GM12873 (cell line): ENCODE data around the gene TRAF3.

ENCODE experiments used
- CTCF ChIP-seq: IDR thresholded peaks from 2 replicates; pipeline ENCODE4 v1.5.1; 2012; ENCODE audit warnings: low read depth, mild to moderate bottlenecking, moderate library complexity, low read length, control low read depth; ENCODE audit not compliant: insufficient read depth; ENCODE audit errors: missing control alignments

TRAF3 gene

GRCh38 chr14:102926104-102926503 is 148.9 kb downstream of the TRAF3 start:
- TF ChIP-seq CTCF, result no peak

DNA sequence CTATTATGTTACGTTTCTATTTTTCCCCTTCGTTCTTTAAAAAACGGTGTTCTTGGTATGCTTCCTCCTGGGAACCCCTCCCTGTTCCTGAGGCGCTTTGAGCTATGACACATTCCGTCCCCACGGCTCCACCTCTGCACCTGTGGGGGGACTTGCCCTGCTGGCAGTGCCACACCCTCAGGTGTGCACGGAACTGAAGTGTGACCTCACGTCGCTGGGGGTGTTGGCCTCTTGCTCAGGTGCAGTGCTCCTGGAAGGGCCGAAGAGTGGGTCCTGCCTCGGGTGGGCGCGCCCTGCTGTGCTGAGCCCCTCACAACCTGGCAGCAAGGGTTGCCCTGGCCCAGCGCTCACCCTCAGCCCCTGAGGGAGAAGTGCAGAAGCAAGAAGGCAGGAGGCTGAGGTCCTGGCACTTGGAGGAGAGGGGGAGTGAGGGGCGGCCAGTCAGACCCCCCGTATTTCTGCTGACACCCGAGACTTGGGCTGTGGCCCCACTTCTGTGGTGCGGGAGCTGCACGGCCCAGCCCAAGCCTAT is 150.2 kb downstream of the TRAF3 start:
- TF ChIP-seq CTCF, result no peak

- TF ChIP-seq CTCF, result no peak
Measured at GRCh38 chr14:102927878-102928411, 150.7 kb downstream of the TRAF3 start.

GRCh38 chr14:102928412-102929240 is 151.4 kb downstream of the TRAF3 start:
- TF ChIP-seq CTCF, result no peak

- no peak for TF ChIP-seq CTCF
Measured at GRCh38 chr14:102929241-102930137, 152.2 kb downstream of the TRAF3 start.

DNA sequence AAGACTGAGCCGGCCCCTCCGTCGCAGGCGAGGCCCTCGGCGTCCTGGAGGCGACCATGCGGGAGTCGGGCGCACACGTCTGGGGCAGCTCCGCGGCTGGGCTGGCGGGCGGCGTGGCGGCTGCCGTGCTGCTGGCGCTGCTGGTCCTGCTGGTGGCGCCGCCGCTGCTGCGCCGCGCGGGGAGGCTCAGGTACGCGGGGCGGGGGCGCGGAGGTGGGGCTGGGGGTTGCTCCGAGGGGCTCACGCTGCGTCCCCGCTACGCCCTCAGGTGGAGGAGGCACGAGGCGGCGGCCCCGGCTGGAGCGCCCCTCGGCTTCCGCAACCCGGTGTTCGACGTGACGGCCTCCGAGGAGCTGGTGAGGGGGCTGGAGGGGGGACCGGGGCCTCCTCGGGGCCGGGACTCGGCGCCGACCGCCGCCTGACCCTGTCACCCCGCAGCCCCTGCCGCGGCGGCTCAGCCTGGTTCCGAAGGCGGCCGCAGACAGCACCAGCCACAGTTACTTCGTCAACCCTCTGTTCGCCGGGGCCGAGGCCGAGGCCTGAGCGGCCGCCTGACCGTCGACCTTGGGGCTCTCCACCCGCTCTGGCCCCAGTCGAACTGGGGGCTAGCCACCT is 153.0 kb downstream of the TRAF3 start:
- TF ChIP-seq CTCF, result no peak
